ENCODE measurements around the gene HJURP.

DNA sequence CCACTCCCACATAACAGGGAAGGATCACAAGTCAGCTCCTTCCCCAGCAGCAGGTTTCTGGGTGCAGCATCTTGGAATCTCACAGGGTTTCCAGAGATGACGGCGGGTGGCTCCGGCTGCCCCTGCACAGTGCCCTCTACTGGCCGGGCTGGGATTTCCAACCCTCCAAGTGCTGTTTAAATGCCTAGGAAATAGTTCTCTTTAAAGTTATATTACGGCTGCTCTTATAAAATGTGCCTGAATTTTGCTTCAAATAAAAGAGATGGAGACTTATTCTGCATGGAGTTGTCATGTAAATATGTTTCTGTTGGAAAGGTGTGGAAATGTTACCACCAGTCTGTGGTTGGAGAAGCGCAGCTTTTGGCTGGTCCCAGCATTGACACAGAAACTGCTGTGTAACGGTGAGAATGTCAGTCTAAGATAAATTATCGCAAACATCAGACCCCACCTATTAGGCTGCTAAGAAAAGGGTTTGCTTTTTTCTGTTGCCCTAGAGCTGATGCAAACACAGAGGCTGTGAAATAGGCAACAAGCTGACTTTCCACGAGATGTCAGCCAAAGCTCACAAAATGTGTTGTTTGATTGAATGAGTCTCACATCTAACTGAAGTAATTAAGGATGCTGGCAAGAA is 3.3 kb upstream of the HJURP start:
- TF ChIP-seq, protein P1, sequence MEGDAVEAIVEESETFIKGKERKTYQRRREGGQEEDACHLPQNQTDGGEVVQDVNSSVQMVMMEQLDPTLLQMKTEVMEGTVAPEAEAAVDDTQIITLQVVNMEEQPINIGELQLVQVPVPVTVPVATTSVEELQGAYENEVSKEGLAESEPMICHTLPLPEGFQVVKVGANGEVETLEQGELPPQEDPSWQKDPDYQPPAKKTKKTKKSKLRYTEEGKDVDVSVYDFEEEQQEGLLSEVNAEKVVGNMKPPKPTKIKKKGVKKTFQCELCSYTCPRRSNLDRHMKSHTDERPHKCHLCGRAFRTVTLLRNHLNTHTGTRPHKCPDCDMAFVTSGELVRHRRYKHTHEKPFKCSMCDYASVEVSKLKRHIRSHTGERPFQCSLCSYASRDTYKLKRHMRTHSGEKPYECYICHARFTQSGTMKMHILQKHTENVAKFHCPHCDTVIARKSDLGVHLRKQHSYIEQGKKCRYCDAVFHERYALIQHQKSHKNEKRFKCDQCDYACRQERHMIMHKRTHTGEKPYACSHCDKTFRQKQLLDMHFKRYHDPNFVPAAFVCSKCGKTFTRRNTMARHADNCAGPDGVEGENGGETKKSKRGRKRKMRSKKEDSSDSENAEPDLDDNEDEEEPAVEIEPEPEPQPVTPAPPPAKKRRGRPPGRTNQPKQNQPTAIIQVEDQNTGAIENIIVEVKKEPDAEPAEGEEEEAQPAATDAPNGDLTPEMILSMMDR (IDR thresholded peaks at IDR 0.05) = peak; percentile 72
- TF ChIP-seq EZH2 (IDR thresholded peaks at IDR 0.05) = no peak
- no peak for TF ChIP-seq EZH2phosphoT487 (IDR thresholded peaks at IDR 0.05)

All from neural progenitor cell (in vitro differentiated cells).